ENCODE measurements around the gene PCGF6.

DNA sequence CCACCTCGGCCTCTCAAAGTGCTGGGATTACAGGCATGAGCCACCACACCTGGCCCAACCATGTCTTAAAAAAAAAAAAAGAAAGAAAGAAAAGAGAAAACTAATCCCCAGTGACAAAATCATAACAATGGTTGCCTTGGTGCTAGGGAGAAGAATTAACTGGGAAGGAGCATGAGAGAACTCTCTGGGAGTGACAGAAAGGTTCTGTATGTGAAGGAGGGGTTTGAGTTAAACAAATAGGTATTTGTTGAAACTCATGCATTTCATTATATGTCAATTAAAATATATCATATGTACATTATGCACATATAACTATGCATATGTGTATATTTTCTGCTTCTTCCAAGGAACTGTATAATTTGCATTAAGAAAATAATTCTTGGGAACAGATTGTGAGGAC is 40.7 kb downstream of the PCGF6 start:
- TF ChIP-seq EZH2 (IDR thresholded peaks at IDR 0.05; ENCODE audit: borderline replicate concordance, low read length), result no peak
- TF ChIP-seq, protein P1, sequence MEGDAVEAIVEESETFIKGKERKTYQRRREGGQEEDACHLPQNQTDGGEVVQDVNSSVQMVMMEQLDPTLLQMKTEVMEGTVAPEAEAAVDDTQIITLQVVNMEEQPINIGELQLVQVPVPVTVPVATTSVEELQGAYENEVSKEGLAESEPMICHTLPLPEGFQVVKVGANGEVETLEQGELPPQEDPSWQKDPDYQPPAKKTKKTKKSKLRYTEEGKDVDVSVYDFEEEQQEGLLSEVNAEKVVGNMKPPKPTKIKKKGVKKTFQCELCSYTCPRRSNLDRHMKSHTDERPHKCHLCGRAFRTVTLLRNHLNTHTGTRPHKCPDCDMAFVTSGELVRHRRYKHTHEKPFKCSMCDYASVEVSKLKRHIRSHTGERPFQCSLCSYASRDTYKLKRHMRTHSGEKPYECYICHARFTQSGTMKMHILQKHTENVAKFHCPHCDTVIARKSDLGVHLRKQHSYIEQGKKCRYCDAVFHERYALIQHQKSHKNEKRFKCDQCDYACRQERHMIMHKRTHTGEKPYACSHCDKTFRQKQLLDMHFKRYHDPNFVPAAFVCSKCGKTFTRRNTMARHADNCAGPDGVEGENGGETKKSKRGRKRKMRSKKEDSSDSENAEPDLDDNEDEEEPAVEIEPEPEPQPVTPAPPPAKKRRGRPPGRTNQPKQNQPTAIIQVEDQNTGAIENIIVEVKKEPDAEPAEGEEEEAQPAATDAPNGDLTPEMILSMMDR (conservative IDR thresholded peaks at IDR 0.05 in 1 of 2, IDR thresholded peaks at IDR 0.05 in 1 of 2; ENCODE audit: extremely low read depth in 1 of 2, insufficient read depth in 1 of 2, low read depth in 1 of 2, low read length in 2 of 2), result no peak
